ENCODE measurements around the gene H1-8.
A peak's percentile ranks its signal among the peaks of the same experiment; 100 is the strongest.

H1-8 gene

DNA sequence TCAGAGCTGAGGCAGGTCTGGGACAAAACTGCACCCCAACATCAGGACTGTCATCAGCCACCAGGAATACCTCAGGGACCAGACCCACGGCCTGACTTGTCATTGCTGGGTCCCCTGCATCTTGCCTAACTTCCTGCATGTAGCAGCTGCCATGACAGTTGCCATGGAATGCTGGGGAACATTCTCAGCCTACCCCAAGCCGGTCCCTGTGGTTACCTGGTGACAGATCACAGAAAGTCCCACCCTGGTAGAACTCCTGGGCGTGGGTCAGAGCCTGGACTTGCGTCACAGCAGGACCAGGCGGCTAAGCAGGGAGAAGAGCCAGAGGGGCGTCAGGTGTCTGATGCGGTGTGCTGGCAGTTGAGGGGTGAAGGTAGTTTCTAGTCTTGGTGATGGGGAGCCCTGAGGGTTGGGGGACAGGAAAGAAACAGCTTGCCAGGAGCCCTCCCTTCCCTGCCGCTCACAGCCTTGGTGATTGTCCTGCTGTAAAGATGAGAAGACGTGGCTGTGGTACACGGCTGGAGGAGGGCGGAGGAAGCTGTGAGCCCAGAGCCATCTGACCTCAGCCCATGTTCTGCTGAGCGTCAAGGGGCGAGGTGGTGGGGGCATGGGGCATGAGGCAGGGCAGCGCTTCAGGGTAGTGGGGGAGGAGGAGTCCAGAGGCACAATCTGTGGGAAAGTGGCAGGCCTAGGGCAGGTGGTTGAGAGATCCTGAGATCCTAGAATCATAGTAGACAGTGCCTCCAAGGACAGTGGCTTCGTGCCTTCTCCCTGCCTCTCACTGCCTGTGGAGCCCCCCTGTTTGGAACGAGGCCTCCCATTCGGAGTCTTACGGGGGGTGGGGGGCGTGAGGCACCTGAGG, 5.4 kb downstream of the H1-8 start:
- no peak overlapping the region for H3K4me3 ChIP-seq
- DNase-seq (ENCODE audit: low spot score), result no peak
- TF ChIP-seq, protein P1, sequence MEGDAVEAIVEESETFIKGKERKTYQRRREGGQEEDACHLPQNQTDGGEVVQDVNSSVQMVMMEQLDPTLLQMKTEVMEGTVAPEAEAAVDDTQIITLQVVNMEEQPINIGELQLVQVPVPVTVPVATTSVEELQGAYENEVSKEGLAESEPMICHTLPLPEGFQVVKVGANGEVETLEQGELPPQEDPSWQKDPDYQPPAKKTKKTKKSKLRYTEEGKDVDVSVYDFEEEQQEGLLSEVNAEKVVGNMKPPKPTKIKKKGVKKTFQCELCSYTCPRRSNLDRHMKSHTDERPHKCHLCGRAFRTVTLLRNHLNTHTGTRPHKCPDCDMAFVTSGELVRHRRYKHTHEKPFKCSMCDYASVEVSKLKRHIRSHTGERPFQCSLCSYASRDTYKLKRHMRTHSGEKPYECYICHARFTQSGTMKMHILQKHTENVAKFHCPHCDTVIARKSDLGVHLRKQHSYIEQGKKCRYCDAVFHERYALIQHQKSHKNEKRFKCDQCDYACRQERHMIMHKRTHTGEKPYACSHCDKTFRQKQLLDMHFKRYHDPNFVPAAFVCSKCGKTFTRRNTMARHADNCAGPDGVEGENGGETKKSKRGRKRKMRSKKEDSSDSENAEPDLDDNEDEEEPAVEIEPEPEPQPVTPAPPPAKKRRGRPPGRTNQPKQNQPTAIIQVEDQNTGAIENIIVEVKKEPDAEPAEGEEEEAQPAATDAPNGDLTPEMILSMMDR (IDR thresholded peaks at IDR 0.05), result no peak
- H3K27ac ChIP-seq, result no peak overlapping the region

DNA sequence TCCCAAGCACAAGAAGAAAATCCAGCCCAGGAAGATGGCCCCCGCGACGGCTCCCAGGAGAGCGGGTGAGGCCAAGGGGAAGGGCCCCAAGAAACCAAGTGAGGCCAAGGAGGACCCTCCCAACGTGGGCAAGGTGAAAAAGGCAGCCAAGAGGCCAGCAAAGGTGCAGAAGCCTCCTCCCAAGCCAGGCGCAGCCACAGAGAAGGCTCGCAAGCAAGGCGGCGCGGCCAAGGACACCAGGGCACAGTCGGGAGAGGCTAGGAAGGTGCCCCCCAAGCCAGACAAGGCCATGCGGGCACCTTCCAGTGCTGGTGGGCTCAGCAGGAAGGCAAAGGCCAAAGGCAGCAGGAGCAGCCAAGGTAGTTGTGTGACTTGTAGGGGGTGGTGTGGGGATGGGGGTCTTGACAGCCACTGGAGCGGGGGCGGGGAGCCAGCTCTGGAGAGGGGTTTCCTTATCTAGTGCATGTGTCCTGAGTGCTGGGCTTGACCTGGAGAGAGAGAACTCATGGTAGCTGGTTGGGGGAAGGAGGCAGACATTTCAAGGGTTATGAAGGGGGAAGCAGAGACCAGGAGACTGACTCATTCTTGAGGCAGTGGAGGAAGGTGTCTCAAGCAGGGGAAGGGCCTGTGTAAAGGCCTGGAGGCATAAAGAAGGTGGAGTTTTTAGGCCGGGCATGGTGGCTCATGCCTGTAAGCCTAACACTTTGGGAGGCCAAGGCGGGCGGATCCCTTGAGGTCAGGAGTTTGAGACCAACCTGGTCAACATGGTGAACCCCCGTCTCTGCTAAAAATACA, 6.2 kb downstream of the H1-8 start:
- DNase-seq (ENCODE audit: low spot score), result no peak
- H3K4me3 ChIP-seq, result no peak overlapping the region
- TF ChIP-seq, protein P1 (IDR thresholded peaks at IDR 0.05), result no peak
- no peak overlapping the region for H3K27ac ChIP-seq

DNA sequence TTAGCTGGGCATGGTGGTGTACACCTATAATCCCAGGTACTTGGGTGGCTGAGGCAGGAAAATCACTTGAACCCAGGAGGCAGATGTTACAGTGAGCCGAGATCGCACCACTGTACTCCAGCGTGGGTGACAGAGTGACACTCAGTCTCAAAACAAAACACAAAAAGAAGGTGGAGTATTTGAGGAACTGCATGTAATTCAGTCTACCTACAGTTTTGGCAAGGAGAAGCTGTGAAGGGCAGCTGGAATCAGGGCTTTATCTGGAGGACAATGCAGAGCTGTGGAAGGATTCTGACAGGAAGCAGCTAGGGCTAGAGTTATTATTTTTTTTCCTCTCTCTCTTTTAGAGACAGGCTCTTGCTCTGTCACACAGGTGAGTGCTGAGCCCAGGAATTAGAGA, 6.8 kb downstream of the H1-8 start:
- Histone ChIP-seq H3K27ac (no peak overlapping the region), H3K4me3 (no peak overlapping the region)
- TF ChIP-seq, protein P1 (IDR thresholded peaks at IDR 0.05), result no peak
- DNase-seq (ENCODE audit: low spot score), result no peak

DNA sequence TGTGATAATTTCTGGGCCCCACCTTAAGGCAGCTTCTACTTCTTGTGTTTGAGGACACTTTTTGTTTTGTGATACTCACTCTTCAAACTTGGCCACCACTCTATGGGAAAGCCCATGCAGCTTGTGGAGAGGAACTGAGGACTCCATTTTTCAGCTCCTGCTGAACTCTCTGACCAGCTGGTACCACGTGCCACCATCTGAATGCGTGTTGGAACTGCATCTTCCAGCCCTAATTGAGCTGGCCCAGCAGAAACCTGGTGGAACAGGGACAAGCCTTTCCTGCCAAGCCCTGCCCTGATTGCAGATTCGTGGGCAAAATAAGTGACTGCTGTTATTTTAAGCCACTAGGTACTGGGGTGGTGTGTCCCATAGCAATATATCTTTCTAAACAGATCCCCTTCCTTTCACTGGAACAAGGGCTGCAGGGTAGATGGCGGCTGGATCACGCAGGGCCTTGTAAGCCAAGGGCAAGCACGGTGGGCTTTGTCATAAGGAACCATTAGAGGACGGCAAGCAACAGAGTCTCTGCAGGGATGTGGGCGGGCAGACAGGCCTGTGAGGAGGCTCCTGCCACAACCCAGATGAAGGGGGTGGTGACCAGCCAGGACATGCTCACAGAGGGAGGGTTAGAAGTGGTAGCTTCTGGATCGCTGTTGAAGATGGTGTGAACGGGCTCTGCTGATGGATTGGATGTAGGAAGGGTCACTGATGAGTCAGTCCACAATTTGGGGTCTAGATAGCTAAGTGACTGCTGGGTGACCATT, 9.5 kb downstream of the H1-8 start:
- peak overlapping the region in 1 of 2 donors; percentile 32 for H3K27ac ChIP-seq

DNA sequence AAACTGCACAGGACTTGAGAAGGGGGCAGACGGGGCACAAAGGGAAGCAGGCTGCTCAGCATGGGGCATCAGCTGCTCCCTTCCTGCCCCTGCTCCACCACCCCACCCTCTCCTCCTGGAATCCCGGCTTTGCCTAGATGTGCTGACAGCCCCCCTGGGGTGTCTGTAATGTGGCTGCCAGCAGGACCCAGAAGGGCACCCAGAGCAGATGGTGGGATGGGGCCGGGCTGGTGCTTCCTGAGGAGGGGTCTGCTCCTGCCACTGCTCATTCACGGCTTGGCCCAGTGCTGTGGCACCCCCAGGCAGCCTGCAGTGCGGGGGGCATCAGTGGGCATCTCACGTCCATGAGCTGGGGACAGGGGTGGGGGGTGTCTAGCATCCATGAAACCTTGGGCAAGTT, 10.2 kb downstream of the H1-8 start:
- no peak overlapping the region for H3K27ac ChIP-seq

More for the DNA sequence above, 9.5 kb downstream of the H1-8 start:
- TF ChIP-seq, protein P1 (IDR thresholded peaks at IDR 0.05), result no peak
- no peak overlapping the region for H3K4me3 ChIP-seq
- DNase-seq (ENCODE audit: low spot score), result no peak

DNA sequence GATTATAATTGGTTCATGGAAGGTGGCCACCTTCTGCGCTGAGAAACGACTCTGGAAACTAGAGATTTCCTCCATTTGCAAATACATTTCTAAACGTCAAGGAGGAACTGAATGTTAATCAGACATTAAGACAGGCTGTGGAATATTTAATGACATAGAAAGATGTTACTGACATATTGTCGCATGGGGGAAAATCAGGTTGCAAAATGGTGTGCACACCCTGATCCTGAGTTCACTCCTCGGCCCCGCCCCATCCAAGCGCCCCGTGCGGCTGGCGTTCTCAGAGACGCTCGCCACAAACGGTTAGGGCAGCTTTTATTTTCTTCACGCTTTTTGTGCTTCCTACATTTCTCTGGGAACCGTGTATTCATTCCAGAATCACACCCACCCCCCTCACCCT, 10.7 kb downstream of the H1-8 start:
- TF ChIP-seq, protein P1 (IDR thresholded peaks at IDR 0.05), result no peak
- DNase-seq (ENCODE audit: low spot score), result no peak
- Histone ChIP-seq H3K4me3 (no peak overlapping the region), H3K27ac (no peak overlapping the region)

More for the DNA sequence above, 10.2 kb downstream of the H1-8 start:
- no peak for DNase-seq (ENCODE audit: low spot score)
- H3K4me3 ChIP-seq, result no peak overlapping the region
- TF ChIP-seq, protein P1 (IDR thresholded peaks at IDR 0.05), result no peak
